Liver (tissue), 9 donors: ENCODE data around the gene COL19A1. TPM values are rescaled to one million over a fixed set of nuclear protein-coding genes. Genes with fewer than 3 reads are reported as not detected.

Experiments used
- DNase-seq: peaks from one replicate; pipeline ENCODE4 v3.0.0-alpha.2; 2017; ENCODE audit warnings: low spot score
- H3K27ac ChIP-seq, 2 donors: one replicate each; pipeline ENCODE4 v1.7.0; 2013; ENCODE audit warnings: inconsistent platforms in 2 of 2, low read length in 2 of 2, control low read depth in 1 of 2, low read depth in 1 of 2, mild to moderate bottlenecking in 1 of 2
- H3K27me3 ChIP-seq, 4 donors: one replicate each; pipeline versions ENCODE4 v1.6.1 to v1.7.0; 2013; ENCODE audit warnings: low read length in 3 of 4, inconsistent platforms in 1 of 4, mild to moderate bottlenecking in 1 of 4, moderate library complexity in 1 of 4; ENCODE audit not compliant: control insufficient read depth in 4 of 4, insufficient read depth in 4 of 4
- H3K36me3 ChIP-seq, 4 donors: one replicate each; pipeline versions ENCODE4 v1.6.1 to v1.7.0; 2013; ENCODE audit warnings: low read length in 3 of 4, mild to moderate bottlenecking in 3 of 4, low read depth in 1 of 4, moderate library complexity in 1 of 4; ENCODE audit not compliant: control insufficient read depth in 4 of 4, insufficient read depth in 3 of 4
- H3K4me1 ChIP-seq, 4 donors: one replicate each; pipeline versions ENCODE4 v1.6.1 to v1.7.0; 2013; ENCODE audit warnings: low read length in 3 of 4, mild to moderate bottlenecking in 3 of 4, moderate library complexity in 1 of 4; ENCODE audit not compliant: control insufficient read depth in 4 of 4, insufficient read depth in 4 of 4
- H3K4me3 ChIP-seq, 3 donors: one replicate each; pipeline versions ENCODE4 v1.6.1 to v1.7.0; 2013; ENCODE audit warnings: low read length in 3 of 3, control low read depth in 1 of 3, low read depth in 1 of 3, mild to moderate bottlenecking in 1 of 3
- H3K9ac ChIP-seq, 2 donors: one replicate each; pipeline ENCODE4 v1.7.0; 2013; ENCODE audit warnings: low read length in 2 of 2, mild to moderate bottlenecking in 2 of 2, moderate library complexity in 2 of 2, control low read depth in 1 of 2, low read depth in 1 of 2
- H3K9me3 ChIP-seq, 4 donors: one replicate each; pipeline versions ENCODE4 v1.6.1 to v1.7.0; 2013; ENCODE audit warnings: low read length in 3 of 4; ENCODE audit not compliant: control insufficient read depth in 4 of 4
- FOXA2 ChIP-seq: IDR thresholded peaks from 2 replicates; pipeline ENCODE4 v1.6.1; 2016; ENCODE audit warnings: antibody characterized with exemption
- GABPA ChIP-seq, 2 donors: IDR thresholded peaks in 1 of 2; conservative IDR thresholded peaks in 1 of 2; 2 replicates each; pipeline ENCODE4 v1.6.1; 2016; ENCODE audit warnings: antibody characterized with exemption in 2 of 2, mild to moderate bottlenecking in 1 of 2, moderate library complexity in 1 of 2
- HNF4A ChIP-seq, 2 donors: conservative IDR thresholded peaks; 2 replicates each; pipeline ENCODE4 v1.6.1; 2016; ENCODE audit warnings: antibody characterized with exemption in 2 of 2, mild to moderate bottlenecking in 2 of 2
- HNF4G ChIP-seq: IDR thresholded peaks from 2 replicates; pipeline ENCODE4 v1.6.1; 2016; ENCODE audit warnings: antibody characterized with exemption
- JUND ChIP-seq, 2 donors: IDR thresholded peaks; 2 replicates each; pipeline ENCODE4 v1.6.1; 2016; ENCODE audit warnings: antibody characterized with exemption in 2 of 2
- NR2F2 ChIP-seq: IDR thresholded peaks from 2 replicates; pipeline ENCODE4 v1.6.1; 2016; ENCODE audit warnings: antibody characterized with exemption
- RXRA ChIP-seq, 2 donors: IDR thresholded peaks; 2 replicates each; pipeline ENCODE4 v1.6.1; 2017 to 2018; ENCODE audit warnings: antibody characterized with exemption in 2 of 2, mild to moderate bottlenecking in 1 of 2
- SP1 ChIP-seq: IDR thresholded peaks from 2 replicates; pipeline ENCODE4 v1.6.1; 2018; ENCODE audit warnings: antibody characterized with exemption, mild to moderate bottlenecking
- TAF1 ChIP-seq: conservative IDR thresholded peaks from 2 replicates; pipeline ENCODE4 v1.6.1; 2016; ENCODE audit warnings: antibody characterized with exemption, mild to moderate bottlenecking
- YY1 ChIP-seq: IDR thresholded peaks from 2 replicates; pipeline ENCODE4 v1.6.1; 2016; ENCODE audit warnings: antibody characterized with exemption, mild to moderate bottlenecking
- WGBS: extraction: QIAGEN DNeasy Blood & Tissue Kit; methylation state at CpG from one replicate; pipeline ENCODE4 v1.1.7; 2013; 5-methylcytosine and 5-hydroxymethylcytosine counted together
- polyA plus RNA-seq, 2 donors: library from polyadenylated mRNA; stranded (reverse) in 1 of 2; unstranded in 1 of 2; fragments of 200-250 nt in 1 of 2; fragments of >200 nt in 1 of 2; fragmentation: Nextera tagmentation in 1 of 2; extraction: Ambion mirVana in 1 of 2; gene quantifications; one replicate each; pipeline versions ENCODE4 v1.2.1 to v1.2.3, GENCODE V29; 2013 to 2015
- total RNA-seq, 2 donors: library from RNA; depleted of rRNA; stranded (reverse); fragments of >200 nt; gene quantifications; one replicate each; pipeline ENCODE4 v1.2.3, GENCODE V29; 2014
- TF ChIP-seq, protein P1 (sequence below): IDR thresholded peaks from 2 replicates; pipeline ENCODE4 v1.6.1; 2016; ENCODE audit warnings: antibody characterized with exemption, mild to moderate bottlenecking
- TF ChIP-seq, protein P2 (sequence below): IDR thresholded peaks from 2 replicates; pipeline ENCODE4 v1.6.1; 2016; ENCODE audit warnings: antibody characterized with exemption
- TF ChIP-seq, protein P3 (sequence below): IDR thresholded peaks from 2 replicates; pipeline ENCODE4 v1.6.1; 2016; ENCODE audit warnings: antibody characterized with exemption
- TF ChIP-seq, protein P4 (sequence below): fragments of 150-350 bp; IDR thresholded peaks from 2 replicates; pipeline ENCODE4 v1.5.1; 2017; ENCODE audit warnings: improper control_type of control experiment, low read depth, low read length; ENCODE audit not compliant: missing input control
- donor health status: healthy.
- donor health status: healthy.
- donor health status: healthy.
- donor health status: healthy.
- donor health status: healthy.

The COL19A1 gene
- total and polyA plus RNA-seq, 4 donors: 0.25 to 0.51 TPM; not detected in 2

DNA sequence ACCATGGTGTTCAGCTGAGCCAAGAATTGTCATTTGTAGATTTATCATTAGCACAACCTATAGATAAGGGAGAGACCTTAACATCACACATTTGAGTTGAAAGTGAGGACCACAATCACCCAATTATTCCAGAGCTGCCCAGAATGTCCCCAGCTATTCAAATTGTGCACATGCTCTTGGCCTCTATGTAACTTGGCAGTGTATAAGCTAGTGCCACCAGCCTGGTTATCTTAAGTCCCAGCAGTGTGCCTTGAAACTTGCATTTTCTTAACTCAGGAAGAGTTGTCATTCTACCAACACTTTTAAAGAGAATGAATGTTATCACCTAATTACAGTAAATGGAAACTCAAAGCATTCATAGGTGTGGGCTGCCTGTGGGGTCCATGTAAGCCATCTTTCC, 245.4 kb downstream of the COL19A1 start (continued):
- TF ChIP-seq, protein P1, sequence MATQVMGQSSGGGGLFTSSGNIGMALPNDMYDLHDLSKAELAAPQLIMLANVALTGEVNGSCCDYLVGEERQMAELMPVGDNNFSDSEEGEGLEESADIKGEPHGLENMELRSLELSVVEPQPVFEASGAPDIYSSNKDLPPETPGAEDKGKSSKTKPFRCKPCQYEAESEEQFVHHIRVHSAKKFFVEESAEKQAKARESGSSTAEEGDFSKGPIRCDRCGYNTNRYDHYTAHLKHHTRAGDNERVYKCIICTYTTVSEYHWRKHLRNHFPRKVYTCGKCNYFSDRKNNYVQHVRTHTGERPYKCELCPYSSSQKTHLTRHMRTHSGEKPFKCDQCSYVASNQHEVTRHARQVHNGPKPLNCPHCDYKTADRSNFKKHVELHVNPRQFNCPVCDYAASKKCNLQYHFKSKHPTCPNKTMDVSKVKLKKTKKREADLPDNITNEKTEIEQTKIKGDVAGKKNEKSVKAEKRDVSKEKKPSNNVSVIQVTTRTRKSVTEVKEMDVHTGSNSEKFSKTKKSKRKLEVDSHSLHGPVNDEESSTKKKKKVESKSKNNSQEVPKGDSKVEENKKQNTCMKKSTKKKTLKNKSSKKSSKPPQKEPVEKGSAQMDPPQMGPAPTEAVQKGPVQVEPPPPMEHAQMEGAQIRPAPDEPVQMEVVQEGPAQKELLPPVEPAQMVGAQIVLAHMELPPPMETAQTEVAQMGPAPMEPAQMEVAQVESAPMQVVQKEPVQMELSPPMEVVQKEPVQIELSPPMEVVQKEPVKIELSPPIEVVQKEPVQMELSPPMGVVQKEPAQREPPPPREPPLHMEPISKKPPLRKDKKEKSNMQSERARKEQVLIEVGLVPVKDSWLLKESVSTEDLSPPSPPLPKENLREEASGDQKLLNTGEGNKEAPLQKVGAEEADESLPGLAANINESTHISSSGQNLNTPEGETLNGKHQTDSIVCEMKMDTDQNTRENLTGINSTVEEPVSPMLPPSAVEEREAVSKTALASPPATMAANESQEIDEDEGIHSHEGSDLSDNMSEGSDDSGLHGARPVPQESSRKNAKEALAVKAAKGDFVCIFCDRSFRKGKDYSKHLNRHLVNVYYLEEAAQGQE: no peak
- TF ChIP-seq RXRA (IDR thresholded peaks at IDR 0.05) (no peak), GABPA (IDR thresholded peaks at IDR 0.05 in 1 of 2, conservative IDR thresholded peaks at IDR 0.05 in 1 of 2) (no peak)
- TF ChIP-seq, protein P2, sequence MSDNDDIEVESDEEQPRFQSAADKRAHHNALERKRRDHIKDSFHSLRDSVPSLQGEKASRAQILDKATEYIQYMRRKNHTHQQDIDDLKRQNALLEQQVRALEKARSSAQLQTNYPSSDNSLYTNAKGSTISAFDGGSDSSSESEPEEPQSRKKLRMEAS: no peak
- TF ChIP-seq, protein P3, sequence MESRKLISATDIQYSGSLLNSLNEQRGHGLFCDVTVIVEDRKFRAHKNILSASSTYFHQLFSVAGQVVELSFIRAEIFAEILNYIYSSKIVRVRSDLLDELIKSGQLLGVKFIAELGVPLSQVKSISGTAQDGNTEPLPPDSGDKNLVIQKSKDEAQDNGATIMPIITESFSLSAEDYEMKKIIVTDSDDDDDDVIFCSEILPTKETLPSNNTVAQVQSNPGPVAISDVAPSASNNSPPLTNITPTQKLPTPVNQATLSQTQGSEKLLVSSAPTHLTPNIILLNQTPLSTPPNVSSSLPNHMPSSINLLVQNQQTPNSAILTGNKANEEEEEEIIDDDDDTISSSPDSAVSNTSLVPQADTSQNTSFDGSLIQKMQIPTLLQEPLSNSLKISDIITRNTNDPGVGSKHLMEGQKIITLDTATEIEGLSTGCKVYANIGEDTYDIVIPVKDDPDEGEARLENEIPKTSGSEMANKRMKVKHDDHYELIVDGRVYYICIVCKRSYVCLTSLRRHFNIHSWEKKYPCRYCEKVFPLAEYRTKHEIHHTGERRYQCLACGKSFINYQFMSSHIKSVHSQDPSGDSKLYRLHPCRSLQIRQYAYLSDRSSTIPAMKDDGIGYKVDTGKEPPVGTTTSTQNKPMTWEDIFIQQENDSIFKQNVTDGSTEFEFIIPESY: no peak

DNA sequence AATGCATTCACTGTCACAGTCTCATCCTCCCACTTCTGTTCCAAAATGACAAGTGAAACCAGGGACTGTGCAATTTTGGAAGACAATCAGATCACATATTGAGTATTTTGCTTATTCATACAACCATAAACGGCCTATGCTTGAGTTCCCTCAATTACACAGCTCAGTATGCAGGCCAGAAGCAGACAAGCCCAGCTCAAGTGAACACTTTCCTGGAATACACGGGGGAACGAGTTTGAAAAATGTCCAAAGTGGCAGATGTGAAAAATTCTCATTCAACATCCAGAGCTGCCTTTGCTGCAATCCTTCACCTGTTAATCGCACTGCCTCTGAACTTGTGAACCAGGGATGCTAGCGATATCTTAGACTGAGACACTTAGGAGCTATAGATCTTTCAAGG, 246.4 kb downstream of the COL19A1 start:
- WGBS: 74% methylated on average over 5 of the region's 5 CpGs
- Histone ChIP-seq H3K4me1 (no peaks in the 10 kb centered on the region), H3K27me3 (peaks cover 0 to 12% (median 3%) of the 10 kb centered on the region in 4 donors), H3K9me3 (no peaks in the 10 kb centered on the region), H3K27ac (no peak overlapping the region), H3K36me3 (no peaks in the 10 kb centered on the region), H3K9ac (no peak overlapping the region), H3K4me3 (no peak overlapping the region)
- DNase-seq: no peak
- TF ChIP-seq TAF1 (no peak), YY1 (no peak)
- TF ChIP-seq, protein P2: no peak
- TF ChIP-seq, protein P4, sequence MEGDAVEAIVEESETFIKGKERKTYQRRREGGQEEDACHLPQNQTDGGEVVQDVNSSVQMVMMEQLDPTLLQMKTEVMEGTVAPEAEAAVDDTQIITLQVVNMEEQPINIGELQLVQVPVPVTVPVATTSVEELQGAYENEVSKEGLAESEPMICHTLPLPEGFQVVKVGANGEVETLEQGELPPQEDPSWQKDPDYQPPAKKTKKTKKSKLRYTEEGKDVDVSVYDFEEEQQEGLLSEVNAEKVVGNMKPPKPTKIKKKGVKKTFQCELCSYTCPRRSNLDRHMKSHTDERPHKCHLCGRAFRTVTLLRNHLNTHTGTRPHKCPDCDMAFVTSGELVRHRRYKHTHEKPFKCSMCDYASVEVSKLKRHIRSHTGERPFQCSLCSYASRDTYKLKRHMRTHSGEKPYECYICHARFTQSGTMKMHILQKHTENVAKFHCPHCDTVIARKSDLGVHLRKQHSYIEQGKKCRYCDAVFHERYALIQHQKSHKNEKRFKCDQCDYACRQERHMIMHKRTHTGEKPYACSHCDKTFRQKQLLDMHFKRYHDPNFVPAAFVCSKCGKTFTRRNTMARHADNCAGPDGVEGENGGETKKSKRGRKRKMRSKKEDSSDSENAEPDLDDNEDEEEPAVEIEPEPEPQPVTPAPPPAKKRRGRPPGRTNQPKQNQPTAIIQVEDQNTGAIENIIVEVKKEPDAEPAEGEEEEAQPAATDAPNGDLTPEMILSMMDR: no peak

DNA sequence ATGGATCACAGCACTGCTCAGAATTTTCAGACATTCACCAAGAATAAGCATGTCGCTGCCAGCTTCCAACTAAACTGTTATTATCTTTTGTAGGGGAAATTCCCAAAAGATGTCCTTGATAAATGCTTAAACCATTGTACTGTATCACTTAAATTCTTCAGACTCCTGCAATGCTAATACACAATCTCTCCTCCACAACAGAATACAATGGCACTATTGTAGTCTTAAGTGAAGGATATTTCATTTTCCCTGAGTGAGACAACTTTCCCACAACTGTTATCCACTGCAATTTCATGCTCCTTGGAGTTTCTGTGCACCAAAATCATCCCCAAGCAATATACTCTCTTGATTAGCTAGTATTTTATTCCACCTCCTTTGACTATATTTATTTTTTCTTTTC, 246.8 kb downstream of the COL19A1 start:
- Histone ChIP-seq H3K4me1 (no peaks in the 10 kb centered on the region), H3K4me3 (no peak overlapping the region), H3K9ac (no peak overlapping the region), H3K9me3 (no peaks in the 10 kb centered on the region), H3K27ac (no peak overlapping the region), H3K36me3 (no peaks in the 10 kb centered on the region), H3K27me3 (peaks cover 0 to 13% (median 3%) of the 10 kb centered on the region in 4 donors)
- DNase-seq: no peak
- WGBS: 90% methylated on average over 1 of the region's 1 CpG
- no peak for TF ChIP-seq RXRA (IDR thresholded peaks at IDR 0.05)
- no peak for TF ChIP-seq NR2F2
- TF ChIP-seq, protein P2: no peak
- TF ChIP-seq HNF4A (conservative IDR thresholded peaks at IDR 0.05): no peak
- TF ChIP-seq JUND (IDR thresholded peaks at IDR 0.05): no peak
- TF ChIP-seq, protein P1: no peak
- TF ChIP-seq FOXA2: no peak
- no peak for TF ChIP-seq SP1
- no peak for TF ChIP-seq HNF4G
